OCI-M1 (cell line): ENCODE data around the gene CAMK2D.

ENCODE experiments used
- DNase-seq: peaks from one replicate; lab custom pipeline; 2025; lab: John Stamatoyannopoulos, UW

The CAMK2D gene

DNA sequence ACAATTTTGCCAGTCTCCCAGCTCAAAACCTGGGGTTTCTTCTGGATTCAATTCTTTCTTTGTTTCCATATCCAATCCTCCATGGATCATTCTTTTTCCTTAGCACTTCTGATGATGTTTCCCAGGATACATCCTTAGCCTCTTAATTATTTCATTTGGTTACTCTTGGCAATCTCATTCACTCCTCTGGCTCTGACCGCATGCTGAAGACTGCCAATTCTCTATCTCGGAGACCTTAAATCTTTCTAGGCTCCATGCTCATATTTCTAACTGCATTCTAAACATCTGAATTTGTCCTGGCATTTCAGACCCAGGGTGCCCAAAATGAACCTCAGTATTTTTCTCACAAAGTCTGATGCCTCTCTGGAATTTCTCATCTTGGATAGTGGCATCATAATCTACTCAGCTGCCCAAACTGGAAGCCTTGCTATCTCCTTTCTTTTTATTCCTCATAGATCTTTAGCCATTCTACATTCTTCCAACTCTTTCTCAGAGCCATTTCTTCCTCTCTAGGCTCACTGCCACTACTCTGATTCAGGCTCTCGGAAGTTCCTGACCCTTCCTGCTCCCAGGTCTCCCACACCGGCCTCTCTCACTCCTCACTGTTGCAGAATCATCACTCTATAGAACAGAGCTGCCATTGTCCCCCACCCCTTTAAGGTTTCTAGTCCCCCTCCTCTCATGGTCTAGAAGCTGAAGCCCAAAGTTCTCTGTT lies 290.2 kb downstream of the CAMK2D start:
- DNase-seq = no peak

DNA sequence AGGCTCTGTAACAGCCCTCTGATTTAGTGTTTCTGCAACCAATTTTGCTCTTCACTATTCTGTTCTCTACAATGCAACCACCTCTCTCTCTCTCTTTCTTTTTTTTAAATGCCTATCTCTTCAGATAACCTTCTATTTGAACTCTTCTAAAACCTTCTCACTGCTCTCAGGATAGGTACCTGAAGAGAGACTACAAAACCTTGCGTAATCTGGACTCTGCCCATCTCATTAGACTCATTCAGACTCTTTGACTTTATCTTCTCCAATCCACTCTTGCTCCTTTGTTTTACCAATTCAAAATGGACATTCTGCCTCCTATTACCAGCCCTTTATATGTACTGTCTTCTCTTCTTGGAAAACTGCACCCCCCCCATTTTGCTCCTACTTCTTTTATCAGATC lies 291.6 kb downstream of the CAMK2D start:
- no peak for DNase-seq

DNA sequence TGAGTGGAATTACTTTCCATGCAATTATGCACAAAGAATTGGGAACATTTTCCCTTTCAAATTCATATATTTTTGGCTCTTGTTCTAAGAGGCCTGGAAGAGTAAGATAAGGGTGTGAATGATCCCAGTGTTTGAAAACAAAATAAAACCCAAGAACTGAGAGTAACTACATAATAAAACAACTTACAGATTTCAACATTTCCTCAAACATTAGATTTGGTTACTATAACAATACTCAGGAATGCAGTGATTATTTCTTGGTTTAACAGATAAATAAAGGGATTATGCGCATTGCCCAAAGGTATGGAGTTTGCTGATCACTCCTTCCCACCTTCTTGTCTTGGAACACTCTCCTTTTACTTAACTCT lies 292.5 kb downstream of the CAMK2D start:
- no peak for DNase-seq

DNA sequence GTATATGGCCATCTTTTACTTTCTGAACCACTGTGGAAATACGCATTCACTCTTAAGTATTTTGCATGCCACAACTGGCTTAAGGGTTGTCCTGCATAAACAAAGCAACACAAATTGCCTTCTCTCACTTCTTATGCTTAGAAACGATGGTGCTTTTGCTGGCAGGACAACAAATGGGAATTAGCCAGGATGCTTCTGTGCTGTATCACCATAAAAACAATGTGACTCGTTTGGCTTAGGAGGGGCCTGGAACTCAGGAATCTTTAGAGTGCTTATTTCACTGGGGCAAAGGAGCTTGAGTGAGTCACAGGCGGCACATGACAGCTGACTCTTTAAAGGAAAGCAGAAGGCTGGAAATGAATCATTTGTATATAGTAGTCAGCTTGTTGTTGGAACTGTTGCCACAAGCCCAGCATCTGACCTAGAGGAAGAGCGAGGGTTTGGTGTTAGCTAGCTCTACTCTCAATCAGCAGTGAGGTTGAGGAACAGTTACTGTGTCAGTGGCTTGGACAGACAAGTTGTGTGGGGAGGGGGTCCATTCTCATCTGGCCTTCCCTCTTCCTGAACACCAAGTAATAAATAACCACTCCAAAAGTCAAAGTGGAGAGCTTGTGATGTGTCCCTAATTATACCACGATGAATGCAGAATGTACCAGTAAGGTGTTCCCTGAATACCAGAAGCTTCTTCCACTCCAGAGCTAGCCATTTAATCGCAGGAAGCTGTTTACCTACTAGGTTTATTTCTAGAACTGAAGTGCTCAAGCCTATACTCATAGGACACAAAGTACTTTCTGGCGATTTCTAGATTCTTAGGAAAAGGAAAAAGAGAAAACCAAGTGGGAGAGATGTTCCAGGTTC lies 293.1 kb downstream of the CAMK2D start:
- peak; percentile 18 for DNase-seq

DNA sequence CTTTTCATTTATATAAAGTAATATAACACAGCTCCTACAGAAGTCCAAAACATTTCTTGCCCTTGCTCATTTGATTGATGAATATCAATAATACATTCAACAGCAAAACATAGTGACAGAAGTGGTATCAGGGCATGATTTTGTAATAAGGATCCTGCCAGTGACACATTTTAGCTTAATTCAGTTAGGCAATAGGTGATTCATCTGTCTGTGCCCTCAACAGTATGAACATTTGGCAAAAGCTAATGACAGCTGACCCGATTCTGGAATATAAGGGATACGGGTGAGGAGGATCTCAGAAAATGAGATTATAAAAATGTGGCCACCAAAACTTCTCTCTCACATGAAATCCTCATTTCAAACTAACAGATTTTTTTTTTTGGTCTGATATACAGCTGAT lies 294.0 kb downstream of the CAMK2D start:
- no peak for DNase-seq

DNA sequence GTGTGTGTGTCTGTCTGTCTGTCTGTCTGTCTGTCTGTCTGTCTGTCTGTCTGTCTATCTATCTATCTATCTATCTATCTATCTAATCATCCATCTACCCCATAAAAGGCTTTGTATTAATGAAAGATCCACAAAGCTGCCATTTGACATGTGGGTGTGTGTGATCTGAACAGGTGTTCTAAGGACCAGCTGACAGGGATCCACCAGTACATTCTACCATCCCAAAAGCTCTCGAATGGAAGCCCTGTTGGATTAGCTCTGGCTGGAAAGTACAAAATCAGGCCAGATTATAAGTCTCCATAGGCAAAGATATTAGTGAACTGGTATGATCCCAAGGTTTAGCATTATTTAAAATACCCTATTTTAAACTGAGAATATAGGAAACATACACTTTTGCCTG lies 299.3 kb downstream of the CAMK2D start:
- no peak for DNase-seq

DNA sequence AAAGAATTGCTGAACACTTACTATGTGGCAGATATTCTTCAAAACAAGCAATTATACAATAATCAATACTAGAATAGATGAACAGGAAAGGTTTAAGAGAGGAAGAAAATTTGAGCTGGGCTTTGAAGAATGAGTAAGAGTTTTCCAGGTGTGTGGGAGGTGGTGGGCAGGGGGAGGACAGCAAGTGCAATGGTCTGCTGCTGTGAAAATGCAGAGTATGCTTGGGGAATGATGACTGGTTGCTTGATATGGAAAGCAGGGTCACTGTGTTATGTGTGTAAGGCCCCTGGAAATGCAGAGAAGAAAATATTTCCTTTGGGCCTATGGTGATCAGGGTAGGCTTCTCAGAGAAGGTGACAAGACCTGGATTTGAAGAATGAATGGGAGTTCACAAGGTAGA lies 300.3 kb downstream of the CAMK2D start:
- no peak for DNase-seq

DNA sequence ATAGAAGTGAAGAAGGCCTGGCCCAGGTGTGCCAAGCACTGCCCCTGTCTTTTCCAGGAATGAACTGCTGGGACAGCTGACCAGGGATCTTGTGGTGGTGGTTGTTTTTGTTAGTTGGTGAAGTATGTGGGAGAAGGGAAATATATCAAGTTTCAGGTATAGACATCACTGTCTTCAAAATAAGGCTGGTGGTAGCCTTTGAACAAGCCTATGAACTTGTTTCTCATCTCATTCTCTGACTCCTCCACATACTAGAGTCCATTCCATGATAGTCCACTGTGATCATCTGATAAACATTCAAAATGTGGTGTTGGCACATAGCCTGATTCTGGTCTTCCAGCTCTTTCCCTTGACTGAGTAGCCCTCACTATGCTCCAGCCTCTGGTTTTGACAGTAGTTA lies 303.7 kb downstream of the CAMK2D start:
- no peak for DNase-seq

DNA sequence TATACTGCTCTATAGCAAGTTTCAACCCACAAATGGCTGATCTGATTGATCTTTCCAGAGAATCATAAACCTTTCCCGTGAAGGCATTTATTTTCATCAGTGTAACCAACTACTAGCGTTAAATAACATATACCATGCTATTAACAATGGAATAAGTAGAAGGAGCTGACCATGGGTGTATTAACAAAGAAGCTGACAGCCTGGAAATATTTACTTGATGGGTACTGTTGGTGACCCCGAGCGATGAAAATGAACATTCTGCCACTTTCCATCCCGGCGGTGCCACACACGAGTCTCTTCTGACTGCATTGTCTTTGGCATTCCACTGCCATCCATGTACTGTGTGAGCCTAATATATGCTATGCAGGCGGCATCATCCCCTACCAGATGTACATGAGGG lies 304.4 kb downstream of the CAMK2D start:
- DNase-seq = no peak

DNA sequence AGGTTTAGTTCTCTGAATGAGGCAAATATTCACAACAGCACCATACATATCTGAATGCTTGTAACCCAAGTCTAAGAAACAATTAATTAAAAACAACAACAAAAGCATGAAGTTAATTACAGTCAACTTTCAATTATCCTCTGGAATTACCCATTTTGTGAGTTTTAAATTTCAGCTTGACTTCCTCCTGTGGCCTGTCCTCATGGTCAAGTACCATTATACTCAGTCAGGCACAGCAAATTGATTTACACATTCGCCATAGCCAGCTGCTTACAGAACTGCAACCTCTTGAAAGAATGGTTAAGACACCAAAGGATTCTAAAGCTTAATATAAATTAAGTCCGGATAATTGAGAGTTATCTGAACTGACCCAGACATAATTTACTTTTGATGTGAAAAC lies 306.5 kb downstream of the CAMK2D start:
- no peak for DNase-seq

DNA sequence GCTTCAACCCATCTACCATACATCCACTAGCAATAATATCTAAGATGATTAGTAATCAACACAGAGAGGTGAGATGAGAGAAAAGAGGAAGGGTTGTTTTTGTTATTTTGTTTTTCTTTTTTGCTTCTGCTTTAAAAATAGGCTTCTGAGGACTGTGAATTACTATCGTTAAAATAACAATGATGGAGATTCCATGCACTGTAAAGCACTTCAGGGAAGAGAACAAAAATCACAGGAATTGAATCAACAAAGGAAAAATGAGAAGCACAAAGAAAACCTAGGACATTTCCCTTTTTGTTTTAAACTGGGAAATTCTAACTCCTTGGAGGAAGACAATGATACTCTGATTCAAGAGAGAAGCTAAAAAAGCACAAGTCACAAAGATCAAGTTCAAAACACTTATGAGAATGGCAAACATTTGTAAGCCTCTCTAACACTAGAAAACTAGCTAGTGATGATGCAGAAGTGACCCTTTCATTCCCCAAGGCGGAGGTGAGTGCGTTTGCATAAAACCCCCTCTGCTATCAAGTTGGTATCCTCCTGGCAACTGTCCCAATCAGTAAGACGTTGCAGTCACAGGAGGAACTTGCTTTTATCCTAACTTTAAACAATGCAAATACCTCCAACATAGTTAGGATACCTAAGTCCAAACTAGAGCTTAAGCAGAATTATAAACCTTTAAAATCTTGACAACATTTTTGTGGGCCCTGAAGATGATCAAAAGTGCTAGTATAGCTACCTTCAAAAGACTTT lies 308.5 kb downstream of the CAMK2D start:
- peak; percentile 89 for DNase-seq

DNA sequence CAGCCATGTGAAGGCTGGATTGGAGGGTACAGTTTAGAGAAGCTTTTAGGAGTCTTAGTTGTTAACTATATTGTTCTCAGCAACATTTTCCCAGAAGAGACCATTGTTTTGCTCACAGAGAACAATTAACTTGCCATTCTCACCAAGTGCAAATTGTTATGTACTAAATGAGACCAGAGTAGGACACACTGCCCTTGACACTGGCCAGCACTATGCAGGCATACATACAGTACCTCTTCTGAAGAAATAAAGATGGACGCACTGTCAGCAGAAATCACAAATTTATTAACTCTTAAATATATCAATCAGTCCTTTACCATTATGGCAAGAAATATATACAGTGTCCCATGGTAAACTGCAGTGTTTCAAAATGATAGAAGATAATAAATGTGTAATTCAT lies 309.4 kb downstream of the CAMK2D start:
- DNase-seq = no peak

DNA sequence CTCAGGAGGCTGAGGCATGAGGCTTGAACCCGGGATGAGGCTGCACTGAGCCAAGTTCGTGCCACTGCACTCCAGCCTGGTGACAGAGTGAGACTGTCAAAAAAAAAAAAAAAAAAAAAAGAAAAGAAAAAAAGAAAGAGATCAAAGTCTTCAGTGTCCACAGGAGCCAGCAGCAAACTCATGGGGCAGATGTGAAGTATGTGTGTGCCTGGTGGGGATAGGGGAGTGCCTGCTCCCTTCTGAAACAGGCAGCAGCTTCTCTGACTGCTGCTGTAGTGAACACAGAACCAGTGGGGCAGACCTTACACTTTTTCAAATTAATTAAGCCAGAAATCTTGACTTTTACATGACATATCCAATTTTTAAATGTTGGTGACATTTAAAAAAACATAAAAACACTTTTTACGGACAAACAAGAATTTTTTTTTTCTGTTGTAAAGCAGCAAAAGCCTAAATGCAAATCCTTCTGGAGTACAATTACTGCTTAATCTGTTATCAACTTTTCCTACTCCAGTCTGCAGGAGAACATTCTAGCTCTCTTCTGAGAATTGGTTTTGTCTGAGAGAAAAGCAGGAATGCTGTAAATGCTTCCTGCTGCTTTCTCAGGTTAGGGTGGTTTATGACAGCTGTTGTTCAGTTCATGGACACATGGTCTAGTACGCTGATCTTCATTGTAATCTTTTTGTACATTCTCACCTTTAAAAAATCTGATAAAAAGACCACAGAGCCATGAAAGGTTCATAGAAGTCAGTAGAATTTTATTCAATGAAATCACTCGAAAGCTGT lies 311.1 kb downstream of the CAMK2D start:
- DNase-seq = no peak

DNA sequence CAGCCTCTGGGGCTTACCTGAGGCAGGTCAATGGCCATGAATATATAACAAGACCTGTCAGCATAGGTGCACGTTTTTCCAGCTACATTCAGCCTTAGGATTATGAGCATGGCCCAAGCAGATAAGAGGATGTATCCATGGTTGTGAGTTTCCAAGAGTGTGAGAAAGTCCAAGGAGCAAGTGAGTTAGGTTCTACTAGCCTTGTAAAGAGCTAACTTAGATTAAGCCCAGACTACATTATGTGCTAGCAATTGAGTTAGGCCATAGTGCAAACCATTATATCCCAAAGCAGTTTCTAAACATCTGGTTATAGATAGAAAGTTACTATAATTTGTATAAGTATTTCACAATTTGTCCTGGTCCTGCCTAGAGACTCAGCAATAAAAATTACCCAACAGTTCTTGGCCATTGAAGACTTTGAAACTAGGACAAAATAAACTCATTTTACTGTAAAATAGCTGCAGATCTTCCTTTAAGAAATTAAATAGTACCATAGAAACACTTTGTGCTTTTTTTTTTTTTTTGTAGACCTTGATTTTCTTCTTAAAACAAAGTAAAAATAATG lies 312.0 kb downstream of the CAMK2D start:
- DNase-seq = no peak

DNA sequence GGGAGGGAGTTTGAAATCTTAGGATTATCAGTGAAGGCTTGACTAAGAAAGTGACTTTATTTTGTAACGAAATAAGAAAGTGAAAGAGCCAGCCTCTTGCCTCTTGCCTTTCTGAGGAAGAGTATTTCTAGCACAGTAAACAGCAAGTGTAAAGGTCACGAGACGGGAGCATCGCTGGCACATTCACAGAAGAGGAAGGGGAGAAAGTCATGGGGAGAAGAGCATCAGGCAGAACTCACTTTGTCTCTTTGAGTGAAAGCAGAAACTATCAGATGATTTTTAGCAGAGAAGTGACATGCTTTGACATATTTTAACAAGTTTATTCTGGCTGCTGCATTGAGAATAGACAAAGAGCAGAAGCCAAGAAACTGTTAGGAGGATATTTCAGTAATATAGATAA lies 313.8 kb downstream of the CAMK2D start:
- peak; percentile 26 for DNase-seq

DNA sequence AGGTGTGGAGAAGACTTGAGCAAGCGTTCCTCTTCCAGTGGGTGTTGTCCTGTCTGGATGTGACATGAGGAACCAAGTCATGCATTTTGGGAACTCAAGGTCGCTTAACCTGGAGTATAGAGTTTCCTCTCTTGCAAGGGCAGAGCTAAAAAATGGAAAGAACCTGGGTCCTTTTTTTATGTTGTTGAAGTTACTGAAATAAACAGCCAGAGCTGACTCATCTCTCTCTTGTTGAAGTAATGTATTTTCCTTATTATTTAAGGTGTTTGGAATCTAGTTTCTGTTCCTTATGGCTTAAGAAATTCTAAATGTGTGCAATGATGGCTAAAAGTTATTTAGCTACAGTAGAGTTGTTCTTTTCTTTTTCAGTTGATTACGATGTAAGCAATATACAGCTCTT lies 314.5 kb downstream of the CAMK2D start:
- DNase-seq = no peak

DNA sequence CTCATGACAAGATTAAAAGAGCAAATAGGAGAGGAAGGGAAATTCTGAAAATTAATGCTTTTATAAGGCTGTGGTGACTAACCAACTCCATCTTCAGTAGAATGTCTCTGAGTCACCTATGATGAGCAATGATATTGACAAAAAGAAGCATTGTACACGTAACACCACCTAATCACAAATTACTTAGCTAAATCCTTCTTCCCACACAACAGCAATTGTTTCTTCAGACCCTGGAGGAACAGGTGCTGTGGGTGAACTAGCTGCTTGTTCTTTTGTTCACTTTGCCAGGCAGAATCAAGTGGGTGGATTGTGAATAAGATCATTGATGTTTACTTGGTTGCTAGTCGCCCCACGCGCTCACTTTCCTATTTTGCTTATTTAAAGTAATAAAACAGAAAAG lies 315.5 kb downstream of the CAMK2D start:
- no peak for DNase-seq

DNA sequence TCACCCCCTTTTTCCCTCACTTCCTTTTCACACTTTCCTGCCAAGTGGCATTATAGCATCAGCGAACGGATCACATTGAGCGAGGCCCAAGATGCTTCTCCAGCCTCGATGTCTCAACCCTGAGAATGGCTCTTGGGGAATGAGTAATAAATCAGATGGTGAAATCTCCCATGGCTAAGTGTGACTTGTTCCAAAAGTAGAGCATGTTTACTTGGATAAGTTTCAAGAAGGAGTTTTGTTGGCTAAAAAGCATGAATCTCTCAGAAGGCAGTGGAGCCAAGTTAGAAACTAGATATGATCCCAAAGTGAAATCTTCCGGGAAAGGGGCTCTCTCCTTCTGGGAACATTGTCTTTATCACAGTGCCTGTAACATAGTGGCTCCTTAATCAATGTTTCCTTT lies 316.3 kb downstream of the CAMK2D start:
- peak; percentile 22 for DNase-seq

DNA sequence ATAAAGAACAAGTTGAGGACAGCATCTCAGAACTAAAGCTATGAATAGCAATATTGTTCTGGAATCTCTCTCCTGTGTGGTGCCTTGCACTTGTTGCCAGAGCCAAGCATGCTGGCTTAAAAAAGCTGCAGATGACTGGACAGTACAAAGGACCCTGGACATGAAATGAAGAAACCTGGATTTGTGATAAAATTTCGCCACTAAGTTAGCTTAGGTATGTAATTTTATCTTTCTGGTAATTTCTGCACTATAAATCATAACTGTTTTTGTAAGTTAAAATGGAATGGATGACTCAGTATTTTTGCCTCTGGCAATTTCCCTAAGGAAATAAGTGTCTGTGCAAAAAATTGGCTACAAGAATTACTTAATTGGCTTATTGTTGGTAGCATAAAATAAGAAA lies 317.2 kb downstream of the CAMK2D start:
- DNase-seq = no peak

DNA sequence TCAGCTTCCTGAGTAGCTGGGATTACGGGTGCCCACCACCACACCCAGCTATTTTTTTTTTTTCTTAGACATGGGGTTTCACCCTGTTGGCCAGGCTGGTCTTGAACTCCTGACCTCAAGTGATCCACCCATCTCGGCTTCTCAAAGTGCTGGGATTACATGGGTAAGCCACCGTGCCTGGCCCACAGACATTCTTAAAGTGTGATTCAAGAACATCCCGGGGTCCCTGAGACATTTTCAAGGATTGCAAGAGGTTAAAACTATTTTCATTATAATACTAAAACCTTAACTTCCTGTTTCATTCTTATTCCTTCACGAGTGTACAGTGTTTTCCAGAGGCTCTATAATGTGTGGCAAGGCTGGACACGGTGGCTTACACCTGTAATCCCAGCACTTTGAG lies 318.7 kb downstream of the CAMK2D start:
- no peak for DNase-seq

DNA sequence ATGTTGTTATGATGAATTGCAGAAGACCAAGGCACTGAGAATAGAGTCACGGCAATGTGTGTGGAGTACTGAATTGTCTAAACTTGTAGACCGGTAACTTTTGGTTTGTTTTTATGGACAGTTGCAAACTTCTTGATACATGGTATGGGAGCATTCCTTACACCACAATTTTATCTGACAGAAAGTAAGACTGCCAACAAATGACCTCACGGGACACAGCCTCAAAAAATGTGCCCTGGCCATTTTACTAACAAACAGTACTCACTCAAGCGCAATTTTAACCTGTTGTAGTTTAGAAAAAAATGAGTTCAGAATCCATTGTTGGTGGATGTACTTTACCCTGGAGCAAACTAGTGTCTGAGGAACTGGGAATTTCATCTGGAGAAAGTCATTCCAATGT lies 321.2 kb downstream of the CAMK2D start:
- no peak for DNase-seq

DNA sequence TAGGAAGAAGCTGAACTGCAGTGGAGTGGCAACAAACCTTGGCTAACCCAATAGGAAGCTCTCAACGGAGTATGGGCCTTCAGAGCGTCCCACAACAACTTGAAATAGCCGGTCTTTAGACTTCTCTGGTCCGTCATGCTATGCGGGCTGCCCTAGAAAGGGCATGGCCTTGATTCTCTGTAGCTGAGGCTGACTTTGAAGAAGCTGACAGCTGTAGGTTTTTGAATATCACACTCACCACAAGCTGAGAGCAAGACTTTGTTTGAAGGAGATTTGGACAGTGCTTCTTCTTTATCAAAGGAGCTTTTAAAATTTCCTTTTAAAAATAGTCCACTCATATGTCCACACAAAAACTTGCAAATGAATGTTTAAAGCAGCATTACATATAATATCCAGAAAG lies 322.9 kb downstream of the CAMK2D start:
- no peak for DNase-seq
